CD8-positive, alpha-beta memory T cell (primary cell): ENCODE results near the gene PCNT. TPM values are rescaled to one million over a fixed set of nuclear protein-coding genes. Genes with fewer than 3 reads are reported as not detected.
A peak's percentile ranks its signal among the peaks of the same experiment; 100 is the strongest.
"Not testable (repeated sequence)": the region's sequence is repeated elsewhere in the genome, so short reads cannot be mapped to it uniquely, and the experiment has no call there.

ENCODE experiments used
- CTCF ChIA-PET: fragments of 350-600 bp; sonication (Branson Sonifier 250); formaldehyde crosslinking; loops from one replicate; lab custom pipeline; 2021; ENCODE audit warnings: antibody characterized with exemption; lab: Charles Lee
- POLR2A ChIA-PET: fragments of 350-600 bp; sonication (Branson Sonifier 250); formaldehyde crosslinking; loops from one replicate; lab custom pipeline; 2021; ENCODE audit warnings: antibody characterized with exemption; lab: Charles Lee
- DNase-seq, 5 donors: peaks; one replicate each; pipeline versions ENCODE4 v3.0.0 to v3.0.0-alpha.2; 2020 to 2022; ENCODE audit warnings: mixed read lengths in 1 of 5
- H3K27ac ChIP-seq: one replicate; pipeline ENCODE4 v1.7.0; 2013; ENCODE audit warnings: low read depth, mild to moderate bottlenecking, low read length, moderate library complexity
- H3K27me3 ChIP-seq: 2 replicates; pipeline ENCODE4 v1.7.0; 2013; ENCODE audit warnings: low read length, mild to moderate bottlenecking; ENCODE audit not compliant: insufficient read depth, poor library complexity, severe bottlenecking
- H3K36me3 ChIP-seq: 2 replicates; pipeline ENCODE4 v1.7.0; 2013; ENCODE audit warnings: mild to moderate bottlenecking, low read length, moderate library complexity; ENCODE audit not compliant: insufficient read depth
- H3K4me1 ChIP-seq: 2 replicates; pipeline ENCODE4 v1.7.0; 2013; ENCODE audit warnings: mild to moderate bottlenecking, low read length, moderate library complexity; ENCODE audit not compliant: insufficient read depth
- H3K4me3 ChIP-seq: 2 replicates; pipeline ENCODE4 v1.7.0; 2013; ENCODE audit warnings: mild to moderate bottlenecking, low read length
- H3K9me3 ChIP-seq: 2 replicates; pipeline ENCODE4 v1.7.0; 2013; ENCODE audit warnings: mild to moderate bottlenecking, low read length
- H3K27ac Mint-ChIP-seq, 8 donors: one replicate each; pipeline ENCODE4 v1.8.0; 2020 to 2021; ENCODE audit warnings: mixed read lengths in 8 of 8, mild to moderate bottlenecking in 6 of 8, inconsistent platforms in 3 of 8, moderate library complexity in 3 of 8
- H3K27me3 Mint-ChIP-seq, 2 donors: one replicate each; pipeline ENCODE4 v1.8.0; 2020 to 2021; ENCODE audit warnings: mixed read lengths in 2 of 2, mild to moderate bottlenecking in 1 of 2, moderate library complexity in 1 of 2
- H3K36me3 Mint-ChIP-seq, 3 donors: one replicate each; pipeline ENCODE4 v1.8.0; 2020 to 2021; ENCODE audit warnings: mixed read lengths in 3 of 3, inconsistent platforms in 1 of 3, mild to moderate bottlenecking in 1 of 3
- H3K4me1 Mint-ChIP-seq, 3 donors: one replicate each; pipeline ENCODE4 v1.8.0; 2020 to 2021; ENCODE audit warnings: mixed read lengths in 3 of 3, inconsistent platforms in 1 of 3, mild to moderate bottlenecking in 1 of 3
- H3K4me3 Mint-ChIP-seq, 7 donors: one replicate each; pipeline ENCODE4 v1.8.0; 2020 to 2021; ENCODE audit warnings: mixed read lengths in 7 of 7, mild to moderate bottlenecking in 6 of 7, moderate library complexity in 4 of 7, inconsistent platforms in 2 of 7
- H3K9me3 Mint-ChIP-seq, 5 donors: one replicate each; pipeline ENCODE4 v1.8.0; 2020 to 2022; ENCODE audit warnings: mixed read lengths in 5 of 5, mild to moderate bottlenecking in 3 of 5, moderate library complexity in 2 of 5, inconsistent platforms in 1 of 5
- polyA plus RNA-seq: library from polyadenylated mRNA; unstranded; fragments of 300-500 nt; fragmentation: Illumina TruSeq; gene quantifications from one replicate; pipeline ENCODE4 v1.2.3, GENCODE V29; 2021
- total RNA-seq, 2 experiments: library from RNA; stranded (reverse); gene quantifications; one replicate each; pipeline ENCODE4 v1.2.3, GENCODE V29; 2021

Gene PCNT
- total and polyA plus RNA-seq, 3 experiments from 2014 or later, result 27.1 to 60.1 (median 54.8) TPM

- CTCF ChIA-PET, result interaction anchor here (1.2 to 1.4 kb wide), 2 partner anchors 132 to 178 kb away, joined by 3 to 7 read pairs; partner anchors contain the start of gene PRMT2
- POLR2A ChIA-PET, result interaction anchor here (0.6 to 2.5 kb wide), 3 partner anchors 33 to 186 kb away, joined by 4 to 12 read pairs (median 7); no protein-coding TSS in a partner anchor
- Mint-ChIP-seq H3K36me3 (peaks cover 0 to 36% (median 2%) of the 10 kb centered on the region in 3 donors), H3K4me3 (peak overlapping the region; percentile 82 to 95 (median 90)), H3K4me1 (peaks cover 52 to 69% (median 53%) of the 10 kb centered on the region in 3 donors), H3K27ac (peak overlapping the region; percentile 83 to 97 (median 94)), H3K27me3 (no peaks in the 10 kb centered on the region), H3K9me3 (no peaks in the 10 kb centered on the region)
- peak overlapping the region; percentile 94 for H3K4me3 ChIP-seq
- H3K4me1 ChIP-seq, result peaks cover 46% of the 10 kb centered on the region
- H3K9me3 ChIP-seq, result no peaks in the 10 kb centered on the region
- peak overlapping the region; percentile 95 for H3K27ac ChIP-seq
- peak in 2 of 5 donors; percentile 4 to 21 for DNase-seq
- H3K27me3 ChIP-seq, result no peaks in the 10 kb centered on the region
- no peaks in the 10 kb centered on the region for H3K36me3 ChIP-seq
Observed at GRCh38 chr21:46457801-46458314, 133.9 kb downstream of the PCNT start.

- peak within 1 kb of the TSS; percentile 94 for H3K4me3 ChIP-seq
- CTCF ChIA-PET, result interaction anchor here (0.6 to 1.4 kb wide), 4 partner anchors 10 to 178 kb away, joined by 3 to 7 read pairs (median 4); partner anchors contain the start of gene PRMT2
- Mint-ChIP-seq H3K9me3 (no peaks in the 10 kb centered on the region), H3K4me3 (peak within 1 kb of the TSS; percentile 87 to 100 (median 95)), H3K27me3 (no peaks in the 10 kb centered on the region), H3K36me3 (peaks cover 0 to 41% (median 2%) of the 10 kb centered on the region in 3 donors), H3K27ac (peak within 1 kb of the TSS; percentile 92 to 99 (median 96)), H3K4me1 (peaks cover 51 to 71% (median 55%) of the 10 kb centered on the region in 3 donors)
- no peaks in the 10 kb centered on the region for H3K9me3 ChIP-seq
- H3K36me3 ChIP-seq, result no peaks in the 10 kb centered on the region
- peak within 1 kb of the TSS; percentile 95 for H3K27ac ChIP-seq
- no peaks in the 10 kb centered on the region for H3K27me3 ChIP-seq
- POLR2A ChIA-PET, result interaction anchor here (0.6 to 2.2 kb wide), 5 partner anchors 9 to 177 kb away, joined by 3 to 12 read pairs (median 5); partner anchors contain the start of gene PRMT2
- H3K4me1 ChIP-seq, result peaks cover 46% of the 10 kb centered on the region
- peak; percentile 91 to 97 (median 96) for DNase-seq
Observed at GRCh38 chr21:46458315-46459023, 134.5 kb downstream of the PCNT start, which contains the start of gene DIP2A. Gene DIP2A (plus strand): TSS chr21:46458891. CDS start chr21:46459132, 241 bp downstream.

- H3K4me1 Mint-ChIP-seq, result peaks cover 51 to 70% (median 55%) of the 10 kb centered on the region in 3 donors
- no peaks in the 10 kb centered on the region for H3K27me3 Mint-ChIP-seq
- no peaks in the 10 kb centered on the region for H3K9me3 ChIP-seq
- no peak for DNase-seq
- ChIA-PET POLR2A (interaction anchor here (0.6 to 2.2 kb wide), 5 partner anchors 8 to 177 kb away, joined by 3 to 12 read pairs (median 5); partner anchors contain the start of gene PRMT2), CTCF (interaction anchor here (0.6 to 1.0 kb wide), 2 partner anchors 9 to 175 kb away, joined by 4 read pairs; no protein-coding TSS in a partner anchor)
- H3K9me3 Mint-ChIP-seq, result no peaks in the 10 kb centered on the region
- H3K4me3 Mint-ChIP-seq, result peak overlapping the region; percentile 77 to 97 (median 86)
- peaks cover 46% of the 10 kb centered on the region for H3K4me1 ChIP-seq
- H3K36me3 Mint-ChIP-seq, result peaks cover 0 to 40% (median 2%) of the 10 kb centered on the region in 3 donors
- H3K27ac ChIP-seq, result peak overlapping the region; percentile 78
- no peaks in the 10 kb centered on the region for H3K36me3 ChIP-seq
- peak overlapping the region in 5 of 8 donors; percentile 51 to 87 (median 81) for H3K27ac Mint-ChIP-seq
- peak overlapping the region; percentile 46 for H3K4me3 ChIP-seq
- no peaks in the 10 kb centered on the region for H3K27me3 ChIP-seq
Observed at GRCh38 chr21:46459024-46459355, 135.0 kb downstream of the PCNT start.

- no peaks in the 10 kb centered on the region for H3K27me3 ChIP-seq
- Mint-ChIP-seq H3K36me3 (peaks cover 0 to 41% (median 4%) of the 10 kb centered on the region in 3 donors), H3K4me3 (peak overlapping the region; percentile 86 to 100 (median 95)), H3K4me1 (peaks cover 54 to 70% (median 60%) of the 10 kb centered on the region in 3 donors), H3K9me3 (no peaks in the 10 kb centered on the region), H3K27me3 (no peaks in the 10 kb centered on the region), H3K27ac (peak overlapping the region; percentile 90 to 99 (median 94))
- peaks cover 3% of the 10 kb centered on the region for H3K36me3 ChIP-seq
- DNase-seq, result peak in 2 of 5 donors; percentile 2 to 53
- peak overlapping the region; percentile 78 for H3K27ac ChIP-seq
- ChIA-PET CTCF (interaction anchor here (0.6 to 1.0 kb wide), 2 partner anchors 9 to 175 kb away, joined by 4 read pairs; no protein-coding TSS in a partner anchor), POLR2A (interaction anchor here (0.6 to 2.2 kb wide), 5 partner anchors 8 to 176 kb away, joined by 3 to 12 read pairs (median 5); partner anchors contain the start of gene PRMT2)
- H3K4me3 ChIP-seq, result peak overlapping the region; percentile 64
- H3K4me1 ChIP-seq, result peaks cover 46% of the 10 kb centered on the region
- H3K9me3 ChIP-seq, result no peaks in the 10 kb centered on the region
Observed at GRCh38 chr21:46459356-46460112, 135.6 kb downstream of the PCNT start.

DNA sequence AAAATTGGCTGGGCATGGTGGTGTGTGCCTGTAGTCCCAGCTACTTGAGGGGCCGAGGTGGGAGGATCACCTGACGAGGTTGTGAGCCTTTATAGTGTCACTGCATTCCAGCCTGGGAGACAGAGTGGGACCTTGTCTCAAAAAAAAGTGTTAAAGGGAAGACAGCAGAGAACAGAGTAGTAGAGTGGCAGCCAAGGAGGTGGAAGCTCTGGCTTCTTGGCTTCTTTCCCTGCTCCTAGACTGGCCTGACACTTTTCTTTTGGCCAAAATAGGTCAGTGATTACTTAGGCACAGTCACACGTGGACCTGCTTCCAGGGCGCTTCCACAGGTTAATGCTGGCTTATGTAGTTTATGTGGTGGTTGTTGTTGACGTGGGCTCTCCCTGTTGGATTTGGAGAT lies 138.0 kb downstream of the PCNT start:
- ChIA-PET POLR2A (no interaction called here), CTCF (no interaction called here)
- peaks cover 0 to 34% (median 7%) of the 10 kb centered on the region in 3 donors for H3K36me3 Mint-ChIP-seq

GRCh38 chr21:46465153-46465552 lies 141.2 kb downstream of the PCNT start:
- H3K27me3 ChIP-seq, H3K27ac ChIP-seq, H3K27me3 Mint-ChIP-seq, H3K4me3 Mint-ChIP-seq, H3K4me3 ChIP-seq, POLR2A ChIA-PET, H3K9me3 Mint-ChIP-seq, CTCF ChIA-PET, DNase-seq, H3K9me3 ChIP-seq, H3K36me3 ChIP-seq: not testable (repeated sequence)
- H3K4me1 ChIP-seq, result peaks cover 14% of the 10 kb centered on the region
- Mint-ChIP-seq H3K36me3 (peaks cover 0 to 38% (median 9%) of the 10 kb centered on the region in 3 donors), H3K27ac (peak overlapping the region in 2 of 8 donors; percentile 35 to 68), H3K4me1 (peaks cover 46 to 56% (median 53%) of the 10 kb centered on the region in 3 donors)

More for the DNA sequence above, 138.0 kb downstream of the PCNT start:
- H3K4me3 Mint-ChIP-seq, result peak overlapping the region in 5 of 7 donors; percentile 13 to 75 (median 38)
- no peaks in the 10 kb centered on the region for H3K27me3 Mint-ChIP-seq
- no peaks in the 10 kb centered on the region for H3K27me3 ChIP-seq
- DNase-seq, result no peak
- no peaks in the 10 kb centered on the region for H3K9me3 ChIP-seq
- no peak overlapping the region for H3K4me3 ChIP-seq
- peaks cover 32% of the 10 kb centered on the region for H3K4me1 ChIP-seq
- H3K4me1 Mint-ChIP-seq, result peaks cover 39 to 51% (median 50%) of the 10 kb centered on the region in 3 donors
- peak overlapping the region; percentile 14 to 91 (median 66) for H3K27ac Mint-ChIP-seq
- H3K36me3 ChIP-seq, result peaks cover 3% of the 10 kb centered on the region
- H3K27ac ChIP-seq, result no peak overlapping the region
- H3K9me3 Mint-ChIP-seq, result no peaks in the 10 kb centered on the region

DNA sequence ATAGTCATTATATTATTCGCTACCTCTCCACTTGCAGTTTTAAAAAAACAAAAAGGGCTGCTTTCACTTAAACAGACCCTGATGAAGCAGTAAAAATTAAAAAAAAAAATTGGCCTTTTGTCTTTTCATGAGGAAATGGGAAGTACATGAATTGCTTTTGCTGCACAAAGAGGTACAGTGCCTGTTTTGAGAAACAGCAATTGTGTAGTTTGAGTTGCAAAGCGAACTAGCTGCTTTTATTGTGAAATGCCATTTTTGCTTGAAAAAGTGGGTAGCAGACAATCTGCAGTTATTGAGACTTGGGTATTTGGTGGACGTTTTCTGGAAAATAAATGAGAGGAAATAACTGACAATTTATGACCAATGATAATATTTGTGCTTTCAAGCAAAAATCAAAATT lies 141.7 kb downstream of the PCNT start:
- POLR2A ChIA-PET, result no interaction called here

More for the DNA sequence above, 141.7 kb downstream of the PCNT start:
- DNase-seq, result no peak
- Histone ChIP-seq H3K27me3 (no peaks in the 10 kb centered on the region), H3K4me1 (peaks cover 9% of the 10 kb centered on the region), H3K9me3 (no peaks in the 10 kb centered on the region), H3K36me3 (peaks cover 3% of the 10 kb centered on the region), H3K27ac (no peak overlapping the region), H3K4me3 (no peak overlapping the region)
- no peaks in the 10 kb centered on the region for H3K9me3 Mint-ChIP-seq
- H3K27me3 Mint-ChIP-seq, result no peaks in the 10 kb centered on the region
- peaks cover 0 to 38% (median 9%) of the 10 kb centered on the region in 3 donors for H3K36me3 Mint-ChIP-seq
- no peak overlapping the region for H3K4me3 Mint-ChIP-seq
- CTCF ChIA-PET, result interaction anchor here (0.7 kb wide), 1 partner anchor 130 kb away, joined by 3 read pairs; no protein-coding TSS in a partner anchor
- no peak overlapping the region for H3K27ac Mint-ChIP-seq
- peaks cover 42 to 52% (median 48%) of the 10 kb centered on the region in 3 donors for H3K4me1 Mint-ChIP-seq
